Suprapubic skin (tissue), 4 donors: Measurements from ENCODE around the gene EIPR1.

Experiments
- CTCF ChIP-seq, 2 donors: fragments of 200-600 bp in 1 of 2; fragments of 450-650 bp in 1 of 2; sonication (generic) in 1 of 2; IDR thresholded peaks; one replicate each; pipeline ENCODE4 v1.5.1; 2016 to 2019; ENCODE audit warnings: antibody characterized with exemption in 2 of 2, mild to moderate bottlenecking in 1 of 2, moderate library complexity in 1 of 2
- EP300 ChIP-seq: sonication (generic); formaldehyde crosslinking; IDR thresholded peaks from one replicate; pipeline ENCODE4 v1.6.1; 2017; ENCODE audit warnings: antibody characterized with exemption
- POLR2A ChIP-seq, 2 donors: fragments of 450-650 bp; IDR thresholded peaks; one replicate each; pipeline ENCODE4 v1.6.1; 2017; ENCODE audit warnings: antibody characterized with exemption in 2 of 2, mild to moderate bottlenecking in 2 of 2, moderate library complexity in 2 of 2
- POLR2AphosphoS5 ChIP-seq, 3 donors: sonication (generic); formaldehyde crosslinking; IDR thresholded peaks; one replicate each; pipeline ENCODE4 v1.6.1; 2017; ENCODE audit warnings: antibody characterized with exemption in 3 of 3

- TF ChIP-seq CTCF (IDR thresholded peaks at IDR 0.05): no peak
- no peak for TF ChIP-seq POLR2A (IDR thresholded peaks at IDR 0.05)
- no peak for TF ChIP-seq POLR2AphosphoS5 (IDR thresholded peaks at IDR 0.05)
- no peak for TF ChIP-seq EP300
These were observed 59.6 kb downstream of the EIPR1 start for GRCh38 chr2:3317871-3318590.
